Mesendoderm (in vitro differentiated cells): ENCODE results near the gene MAN2A1. TPM values are rescaled to one million over a fixed set of nuclear protein-coding genes. Genes with fewer than 3 reads are reported as not detected.

Source experiments
- DNase-seq: peaks from one replicate; pipeline ENCODE4 v3.0.0; 2013
- H2AK5ac ChIP-seq: 2 replicates; pipeline ENCODE4 v1.6.1; 2013; ENCODE audit warnings: low read length, inconsistent platforms
- H2BK120ac ChIP-seq: 2 replicates; pipeline ENCODE4 v1.6.1; 2013; ENCODE audit warnings: low read depth, mild to moderate bottlenecking, low read length, moderate library complexity, mixed read lengths
- H2BK15ac ChIP-seq: replicated peaks from 2 replicates; pipeline ENCODE4 v1.6.1; 2013; ENCODE audit warnings: low read depth, mild to moderate bottlenecking, moderate library complexity
- H2BK5ac ChIP-seq: 2 replicates; pipeline ENCODE4 v1.6.1; 2013; ENCODE audit warnings: low read length, inconsistent platforms
- H3K18ac ChIP-seq: 2 replicates; pipeline ENCODE4 v1.6.1; 2013; ENCODE audit warnings: mild to moderate bottlenecking, low read length, mixed read lengths
- H3K23ac ChIP-seq: one replicate; pipeline ENCODE4 v1.6.1; 2013; ENCODE audit warnings: low read length
- H3K27ac ChIP-seq: 2 replicates; pipeline ENCODE4 v1.5.1; 2013; ENCODE audit warnings: low read depth, mild to moderate bottlenecking, inconsistent platforms, low read length, moderate library complexity
- H3K27me3 ChIP-seq: 2 replicates; pipeline ENCODE4 v1.6.1; 2013; ENCODE audit warnings: low read length, control low read depth, mild to moderate bottlenecking, inconsistent platforms; ENCODE audit not compliant: insufficient read depth, poor library complexity
- H3K36me3 ChIP-seq: 2 replicates; pipeline ENCODE4 v1.6.1; 2013; ENCODE audit warnings: low read length, inconsistent platforms; ENCODE audit not compliant: control insufficient read depth, insufficient read depth
- H3K4ac ChIP-seq: one replicate; pipeline ENCODE4 v1.6.1; 2013; ENCODE audit warnings: low read depth, mild to moderate bottlenecking, low read length, moderate library complexity
- H3K4me1 ChIP-seq: 2 replicates; pipeline ENCODE4 v1.6.1; 2013; ENCODE audit warnings: low read depth, low read length, inconsistent platforms; ENCODE audit not compliant: control insufficient read depth
- H3K4me2 ChIP-seq: 2 replicates; pipeline ENCODE4 v1.6.1; 2013; ENCODE audit warnings: low read length
- H3K4me3 ChIP-seq: 2 replicates; pipeline ENCODE4 v1.5.1; 2013; ENCODE audit warnings: mild to moderate bottlenecking, low read length
- H3K56ac ChIP-seq: one replicate; pipeline ENCODE4 v1.6.1; 2013; ENCODE audit warnings: low read length
- H3K79me1 ChIP-seq: 2 replicates; pipeline ENCODE4 v1.6.1; 2013; ENCODE audit warnings: low read length, inconsistent platforms
- H3K79me2 ChIP-seq: 2 replicates; pipeline ENCODE4 v1.6.1; 2013; ENCODE audit warnings: mild to moderate bottlenecking, low read length; ENCODE audit not compliant: control insufficient read depth, insufficient read depth
- H3K9ac ChIP-seq: 2 replicates; pipeline ENCODE4 v1.6.1; 2013; ENCODE audit warnings: low read length, inconsistent platforms
- H4K5ac ChIP-seq: one replicate; pipeline ENCODE4 v1.6.1; 2013; ENCODE audit warnings: low read length
- H4K8ac ChIP-seq: one replicate; pipeline ENCODE4 v1.6.1; 2013; ENCODE audit warnings: low read depth, mild to moderate bottlenecking, control low read depth, low read length, moderate library complexity
- WGBS: extraction: QIAGEN DNeasy Blood & Tissue Kit; methylation state at CpG from one replicate; pipeline ENCODE4 v1.1.7; 2013; ENCODE audit warnings: low lambda C conversion rate, missing lambda C conversion rate; ENCODE audit not compliant: insufficient coverage; ENCODE audit errors: extremely low coverage; 5-methylcytosine and 5-hydroxymethylcytosine counted together
- polyA plus RNA-seq, 2 experiments: library from polyadenylated mRNA; stranded (reverse); fragments of 200-250 nt; gene quantifications; one replicate each; pipeline ENCODE4 v1.2.3, GENCODE V29; 2013

MAN2A1 gene
- 56.3 TPM for polyA plus RNA-seq (2013, experiment 1 of 2)
- polyA plus RNA-seq (2013, experiment 2 of 2) = 55.7 TPM

DNA sequence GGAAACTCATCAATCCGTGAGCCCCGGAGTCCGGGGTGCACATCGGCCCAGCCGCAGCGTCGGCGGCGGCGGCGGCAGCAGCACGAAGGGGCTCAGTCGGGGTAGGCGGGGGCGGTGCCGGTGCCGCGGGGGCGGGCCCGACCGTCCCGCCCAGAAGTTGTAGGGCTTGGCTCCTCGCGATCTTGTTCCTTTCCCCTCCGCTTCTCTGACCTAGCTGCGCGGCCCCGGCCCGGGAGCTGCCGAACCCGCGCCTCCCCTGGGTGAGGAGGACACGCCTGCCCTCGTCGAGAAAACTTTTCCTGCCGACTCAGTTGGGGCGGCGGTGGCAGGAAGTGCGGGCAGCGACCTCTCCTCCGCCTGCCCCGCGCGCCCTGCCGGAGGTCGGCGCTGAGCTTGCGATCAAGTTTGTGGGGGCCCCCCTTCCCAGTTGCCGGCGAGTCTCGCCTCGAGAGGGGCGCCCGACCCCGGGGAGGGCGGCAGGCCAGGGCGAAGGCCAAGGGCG lies at the start of gene MAN2A1:
Gene MAN2A1 (plus strand): TSS at position 188 of the 502 bp plus-strand sequence. CDS start 491 bp downstream, outside the sequence.
- peak within 1 kb of the TSS; percentile 35 for H3K4me2 ChIP-seq
- H2BK5ac ChIP-seq = peak within 1 kb of the TSS; percentile 41
- no peak within 1 kb of the TSS for H4K8ac ChIP-seq
- peak within 1 kb of the TSS; percentile 69 for H2BK120ac ChIP-seq
- H3K23ac ChIP-seq = peak within 1 kb of the TSS; percentile 15
- H3K27ac ChIP-seq = peak within 1 kb of the TSS; percentile 91
- H2AK5ac ChIP-seq = no peak within 1 kb of the TSS
- peaks cover 45% of the 10 kb centered on the region for H3K79me2 ChIP-seq
- WGBS = no CpG with 5 or more reads among the region's 58 CpGs
- peak within 1 kb of the TSS; percentile 94 for H3K56ac ChIP-seq
- no peak within 1 kb of the TSS for H4K5ac ChIP-seq
- H3K18ac ChIP-seq = peak within 1 kb of the TSS; percentile 91
- H3K79me1 ChIP-seq = peaks cover 2% of the 10 kb centered on the region
- H3K36me3 ChIP-seq = no peaks in the 10 kb centered on the region
- peak within 1 kb of the TSS; percentile 91 for H3K9ac ChIP-seq
- H3K4me3 ChIP-seq = peak within 1 kb of the TSS; percentile 96
- no peaks in the 10 kb centered on the region for H3K27me3 ChIP-seq
- peak; percentile 81 for DNase-seq
- peaks cover 3% of the 10 kb centered on the region for H3K4me1 ChIP-seq
- no peak within 1 kb of the TSS for H2BK15ac ChIP-seq
- peak within 1 kb of the TSS; percentile 89 for H3K4ac ChIP-seq

DNA sequence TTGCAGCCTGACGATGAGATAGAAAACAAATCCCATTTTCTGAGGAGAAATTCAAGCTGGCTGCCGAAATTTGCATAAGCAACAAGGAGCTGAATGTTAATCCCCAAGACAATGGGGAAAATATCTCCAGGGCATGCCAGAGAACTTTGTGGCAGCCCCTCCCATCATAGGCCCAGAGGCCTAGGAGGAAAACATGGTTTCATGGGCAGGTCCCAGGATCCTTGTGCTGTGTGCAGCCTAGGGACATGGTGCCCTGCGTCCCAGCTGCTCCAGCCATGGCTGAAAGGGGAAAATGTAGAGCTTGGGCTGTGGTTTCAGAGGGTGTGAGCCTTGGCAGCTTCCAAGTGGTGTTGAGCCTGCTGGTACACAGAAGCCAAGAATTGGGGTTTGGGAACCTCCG lies 48.8 kb upstream of the MAN2A1 start:
- Histone ChIP-seq H3K4ac (no peak overlapping the region), H3K79me1 (no peaks in the 10 kb centered on the region), H2AK5ac (no peak overlapping the region), H2BK120ac (no peak overlapping the region), H3K79me2 (no peaks in the 10 kb centered on the region), H3K9ac (no peak overlapping the region), H2BK5ac (peak overlapping the region; percentile 25), H3K23ac (peak overlapping the region; percentile 82), H3K36me3 (no peaks in the 10 kb centered on the region), H3K56ac (peak overlapping the region; percentile 59), H4K5ac (no peak overlapping the region), H3K18ac (no peak overlapping the region), H3K4me1 (peaks cover 10% of the 10 kb centered on the region), H4K8ac (no peak overlapping the region), H3K27ac (peak overlapping the region; percentile 27), H3K4me2 (no peak overlapping the region), H3K4me3 (no peak overlapping the region), H3K27me3 (no peaks in the 10 kb centered on the region), H2BK15ac (no peak overlapping the region)
- no CpG with 5 or more reads among the region's 4 CpGs for WGBS
- DNase-seq = peak; percentile 54

GRCh38 chr5:109643791-109644350 lies 45.9 kb upstream of the MAN2A1 start:
- Histone ChIP-seq H3K79me1 (no peaks in the 10 kb centered on the region), H3K9ac (no peak overlapping the region), H3K27ac (peak overlapping the region; percentile 87), H3K27me3 (no peaks in the 10 kb centered on the region), H3K4me3 (no peak overlapping the region), H3K79me2 (no peaks in the 10 kb centered on the region), H2AK5ac (no peak overlapping the region), H3K56ac (no peak overlapping the region), H3K4ac (no peak overlapping the region), H2BK120ac (peak overlapping the region; percentile 82), H4K8ac (no peak overlapping the region), H3K23ac (no peak overlapping the region), H3K4me2 (no peak overlapping the region), H4K5ac (peak overlapping the region; percentile 84), H3K18ac (peak overlapping the region; percentile 98), H3K36me3 (no peaks in the 10 kb centered on the region), H3K4me1 (peaks cover 10% of the 10 kb centered on the region), H2BK15ac (peak overlapping the region; percentile 76), H2BK5ac (peak overlapping the region; percentile 85)
- no CpG with 5 or more reads among the region's 4 CpGs for WGBS
- DNase-seq = peak; percentile 15

- peak overlapping the region; percentile 7 for H3K56ac ChIP-seq
- peaks cover 10% of the 10 kb centered on the region for H3K4me1 ChIP-seq
- no peak overlapping the region for H2BK5ac ChIP-seq
- H2BK120ac ChIP-seq = peak overlapping the region; percentile 92
- no peak overlapping the region for H2AK5ac ChIP-seq
- no peaks in the 10 kb centered on the region for H3K79me2 ChIP-seq
- H3K4ac ChIP-seq = no peak overlapping the region
- no peak overlapping the region for H3K9ac ChIP-seq
- no peak overlapping the region for H3K23ac ChIP-seq
- no peak overlapping the region for H4K5ac ChIP-seq
- no peak overlapping the region for H4K8ac ChIP-seq
- H3K4me2 ChIP-seq = no peak overlapping the region
- WGBS = no CpG with 5 or more reads among the region's 7 CpGs
- peak overlapping the region; percentile 87 for H3K27ac ChIP-seq
- no peak overlapping the region for H3K4me3 ChIP-seq
- H3K79me1 ChIP-seq = no peaks in the 10 kb centered on the region
- DNase-seq = peak; percentile 92
- H3K27me3 ChIP-seq = no peaks in the 10 kb centered on the region
- no peak overlapping the region for H2BK15ac ChIP-seq
- H3K36me3 ChIP-seq = no peaks in the 10 kb centered on the region
- peak overlapping the region; percentile 98 for H3K18ac ChIP-seq
Measured at GRCh38 chr5:109644829-109645228, 44.9 kb upstream of the MAN2A1 start.

- Histone ChIP-seq H2BK120ac (peak overlapping the region; percentile 73), H3K27ac (peak overlapping the region; percentile 89), H3K9ac (no peak overlapping the region), H3K56ac (peak overlapping the region; percentile 71), H3K27me3 (no peaks in the 10 kb centered on the region), H2BK5ac (peak overlapping the region; percentile 91), H2BK15ac (no peak overlapping the region), H3K36me3 (no peaks in the 10 kb centered on the region), H3K79me1 (no peaks in the 10 kb centered on the region), H2AK5ac (no peak overlapping the region), H3K4me1 (peaks cover 10% of the 10 kb centered on the region), H4K5ac (no peak overlapping the region), H3K4me3 (no peak overlapping the region), H4K8ac (no peak overlapping the region), H3K23ac (no peak overlapping the region), H3K4me2 (no peak overlapping the region), H3K18ac (no peak overlapping the region), H3K79me2 (no peaks in the 10 kb centered on the region), H3K4ac (no peak overlapping the region)
- whole genome bisulfite sequencing = no CpG with 5 or more reads among the region's 2 CpGs
- DNase-seq = peak; percentile 91
Measured at GRCh38 chr5:109645707-109646192, 44.0 kb upstream of the MAN2A1 start.
